IMR-90 (cell line): ENCODE data around the gene PPM1H. TPM values are rescaled to one million over a fixed set of nuclear protein-coding genes. Genes with fewer than 3 reads are reported as not detected.

Experiments used
- CTCF ChIP-seq: conservative IDR thresholded peaks from 2 replicates; pipeline ENCODE4 v1.5.1; 2012; ENCODE audit warnings: mild to moderate bottlenecking, low read depth, low read length, improper control_type of control experiment
- polyA plus RNA-seq, 3 experiments: library from polyadenylated mRNA; depleted of rRNA; stranded (reverse); fragments of >200 nt; gene quantifications; 2 replicates each; pipeline ENCODE4 v1.2.3, GENCODE V29; 2012; ENCODE audit warnings: low replicate concordance in 1 of 3
- total RNA-seq: library from RNA; depleted of rRNA; stranded (reverse); fragments of >200 nt; gene quantifications from 2 replicates; pipeline ENCODE4 v1.2.3, GENCODE V29; 2012

PPM1H gene
- total and polyA plus RNA-seq, 2 of the 4 experiments (the other 2 are of a cell fraction), result 0.14 to 0.18 TPM

GRCh38 chr12:62722971-62723680 is 211.8 kb downstream of the PPM1H start (continued):
- no peak for TF ChIP-seq CTCF
